ENCODE data around the gene MYLK. TPM values are rescaled to one million over a fixed set of nuclear protein-coding genes. Genes with fewer than 3 reads are reported as not detected.

The MYLK gene
- polyA plus RNA-seq, 3 donors, result 0.35 to 1.3 (median 0.51) TPM

DNA sequence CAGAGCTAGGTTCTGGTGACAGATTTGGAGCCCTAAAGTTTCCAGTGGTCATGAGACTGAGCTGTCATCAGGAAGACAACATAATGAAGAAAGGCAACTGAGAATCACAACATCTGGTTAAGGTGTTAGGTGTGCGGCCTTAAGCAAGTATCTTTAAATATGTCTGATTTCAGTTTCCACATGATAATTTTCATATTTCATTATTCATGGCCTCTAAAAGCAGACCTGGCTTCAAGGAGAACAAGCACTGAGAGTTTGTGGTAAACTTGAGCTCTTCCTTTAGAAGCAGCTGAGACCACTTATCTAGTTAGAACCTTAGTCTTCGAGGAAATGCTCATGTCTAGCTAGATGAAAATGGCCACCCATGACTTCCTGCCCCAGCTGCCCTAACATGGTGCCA is 25.7 kb upstream of the MYLK start:
- no peaks in the 10 kb centered on the region for H3K79me2 ChIP-seq (ENCODE audit: insufficient read depth, low read length)
- no peak overlapping the region for H3K27ac ChIP-seq (ENCODE audit: low read depth in 1 of 2, low read length in 2 of 2)
- no peak overlapping the region for H3K9ac ChIP-seq (ENCODE audit: insufficient read depth, low read length, poor library complexity, severe bottlenecking)
- no peak overlapping the region for H3K4me3 Mint-ChIP-seq
- DNase-seq, result no peak
- WGBS (ENCODE audit: insufficient coverage), result no CpG with 5 or more reads among the region's 2 CpGs
- H4K20me1 ChIP-seq (ENCODE audit: insufficient read depth, low read length), result no peaks in the 10 kb centered on the region
- H3K9me3 ChIP-seq (replicated peaks in 1 of 2; ENCODE audit: control insufficient read depth in 1 of 2, insufficient read depth in 1 of 2, low read length in 2 of 2), result no peaks in the 10 kb centered on the region
- peaks cover 0 to 7% of the 10 kb centered on the region in 2 donors for H3K36me3 Mint-ChIP-seq
- no peaks in the 10 kb centered on the region for H3K4me1 Mint-ChIP-seq
- no peaks in the 10 kb centered on the region for H3K27me3 ChIP-seq (ENCODE audit: control insufficient read depth in 2 of 2, insufficient read depth in 2 of 2, low read length in 2 of 2)
- H3K4me2 ChIP-seq (replicated peaks; ENCODE audit: extremely low read depth, low read length, poor library complexity, severe bottlenecking), result no peak overlapping the region
- H3K36me3 ChIP-seq (replicated peaks in 1 of 2; ENCODE audit: control insufficient read depth in 1 of 2, insufficient read depth in 2 of 2, low read length in 2 of 2), result peaks cover 0 to 2% of the 10 kb centered on the region in 2 donors
- no peak overlapping the region for H3K4me3 ChIP-seq (replicated peaks in 1 of 3; ENCODE audit: low read depth in 2 of 3, low read length in 3 of 3)
- no peak overlapping the region for H2AFZ ChIP-seq (ENCODE audit: insufficient read depth, low read depth, low read length, poor library complexity, severe bottlenecking)
- no peaks in the 10 kb centered on the region for H3K27me3 Mint-ChIP-seq (ENCODE audit: low read depth in 3 of 3)
- intact Hi-C loops (cut with micrococcal nuclease), result no loop called here
- H3K27ac Mint-ChIP-seq, result no peak overlapping the region
- H3K9me3 Mint-ChIP-seq, result no peaks in the 10 kb centered on the region
- H3K4me1 ChIP-seq (ENCODE audit: control insufficient read depth in 1 of 2, insufficient read depth in 2 of 2, low read length in 2 of 2), result no peaks in the 10 kb centered on the region
- TF ChIP-seq, protein P1, sequence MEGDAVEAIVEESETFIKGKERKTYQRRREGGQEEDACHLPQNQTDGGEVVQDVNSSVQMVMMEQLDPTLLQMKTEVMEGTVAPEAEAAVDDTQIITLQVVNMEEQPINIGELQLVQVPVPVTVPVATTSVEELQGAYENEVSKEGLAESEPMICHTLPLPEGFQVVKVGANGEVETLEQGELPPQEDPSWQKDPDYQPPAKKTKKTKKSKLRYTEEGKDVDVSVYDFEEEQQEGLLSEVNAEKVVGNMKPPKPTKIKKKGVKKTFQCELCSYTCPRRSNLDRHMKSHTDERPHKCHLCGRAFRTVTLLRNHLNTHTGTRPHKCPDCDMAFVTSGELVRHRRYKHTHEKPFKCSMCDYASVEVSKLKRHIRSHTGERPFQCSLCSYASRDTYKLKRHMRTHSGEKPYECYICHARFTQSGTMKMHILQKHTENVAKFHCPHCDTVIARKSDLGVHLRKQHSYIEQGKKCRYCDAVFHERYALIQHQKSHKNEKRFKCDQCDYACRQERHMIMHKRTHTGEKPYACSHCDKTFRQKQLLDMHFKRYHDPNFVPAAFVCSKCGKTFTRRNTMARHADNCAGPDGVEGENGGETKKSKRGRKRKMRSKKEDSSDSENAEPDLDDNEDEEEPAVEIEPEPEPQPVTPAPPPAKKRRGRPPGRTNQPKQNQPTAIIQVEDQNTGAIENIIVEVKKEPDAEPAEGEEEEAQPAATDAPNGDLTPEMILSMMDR (IDR thresholded peaks at IDR 0.05), result no peak

DNA sequence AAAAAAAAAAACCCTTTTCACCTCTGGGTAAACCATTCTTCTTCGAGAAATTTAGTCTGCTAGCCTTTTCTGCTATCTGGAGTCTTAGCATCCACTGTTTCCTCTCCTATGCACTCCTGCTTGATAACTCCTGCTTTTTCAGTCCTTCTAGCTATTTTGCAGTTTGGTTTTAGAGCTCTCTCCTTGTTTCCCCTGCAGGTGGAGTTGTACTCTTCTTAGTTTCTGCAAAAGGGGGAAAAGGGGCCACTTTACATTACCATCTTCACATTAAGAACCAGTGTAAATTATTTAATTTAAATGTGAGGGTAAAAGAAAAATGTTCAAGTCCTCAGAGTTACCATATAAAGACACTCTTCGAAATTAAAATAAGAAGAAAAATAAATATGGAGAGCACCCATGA is 23.6 kb upstream of the MYLK start:
- no peak for DNase-seq
- Mint-ChIP-seq H3K9me3 (no peaks in the 10 kb centered on the region), H3K27me3 (ENCODE audit: low read depth in 3 of 3) (no peaks in the 10 kb centered on the region), H3K4me1 (no peaks in the 10 kb centered on the region), H3K4me3 (no peak overlapping the region), H3K36me3 (no peaks in the 10 kb centered on the region), H3K27ac (no peak overlapping the region)
- H3K79me2 ChIP-seq (ENCODE audit: insufficient read depth, low read length), result no peaks in the 10 kb centered on the region
- H3K9ac ChIP-seq (ENCODE audit: insufficient read depth, low read length, poor library complexity, severe bottlenecking), result no peak overlapping the region
- H2AFZ ChIP-seq (ENCODE audit: insufficient read depth, low read depth, low read length, poor library complexity, severe bottlenecking), result no peak overlapping the region
- H3K4me1 ChIP-seq (ENCODE audit: control insufficient read depth in 1 of 2, insufficient read depth in 2 of 2, low read length in 2 of 2), result no peaks in the 10 kb centered on the region
- no peak overlapping the region for H3K4me2 ChIP-seq (replicated peaks; ENCODE audit: extremely low read depth, low read length, poor library complexity, severe bottlenecking)
- H3K36me3 ChIP-seq (replicated peaks in 1 of 2; ENCODE audit: control insufficient read depth in 1 of 2, insufficient read depth in 2 of 2, low read length in 2 of 2), result no peaks in the 10 kb centered on the region
- no peaks in the 10 kb centered on the region for H4K20me1 ChIP-seq (ENCODE audit: insufficient read depth, low read length)
- intact Hi-C loops (cut with micrococcal nuclease), result no loop called here
- no CpG with 5 or more reads among the region's 2 CpGs for WGBS (ENCODE audit: insufficient coverage)
- no peaks in the 10 kb centered on the region for H3K27me3 ChIP-seq (ENCODE audit: control insufficient read depth in 2 of 2, insufficient read depth in 2 of 2, low read length in 2 of 2)
- no peaks in the 10 kb centered on the region for H3K9me3 ChIP-seq (replicated peaks in 1 of 2; ENCODE audit: control insufficient read depth in 1 of 2, insufficient read depth in 1 of 2, low read length in 2 of 2)
- TF ChIP-seq, protein P1 (IDR thresholded peaks at IDR 0.05), result no peak
- H3K27ac ChIP-seq (ENCODE audit: low read depth in 1 of 2, low read length in 2 of 2), result no peak overlapping the region
- no peak overlapping the region for H3K4me3 ChIP-seq (replicated peaks in 1 of 3; ENCODE audit: low read depth in 2 of 3, low read length in 3 of 3)

All from CD14-positive monocyte (primary cell).